Activated CD8-positive, alpha-beta T cell treated with anti-CD3 and anti-CD28 coated beads for 36 hours (primary cell): Measurements from ENCODE around the gene TUBAL3. TPM values are rescaled to one million over a fixed set of nuclear protein-coding genes. Genes with fewer than 3 reads are reported as not detected.

Experiments used
- ATAC-seq: fragments of 200-7000 bp; cut with Tn5 transposase; one replicate; pipeline ENCODE4 v1.10.0; 2021; ENCODE audit warnings: mild to moderate bottlenecking, moderate library complexity
- CTCF ChIA-PET: fragments of 350-600 bp; sonication (Branson Sonifier 250); formaldehyde crosslinking; loops from one replicate; lab custom pipeline; 2021; ENCODE audit warnings: antibody characterized with exemption; lab: Charles Lee
- POLR2A ChIA-PET: fragments of 350-600 bp; sonication (Branson Sonifier 250); formaldehyde crosslinking; loops from one replicate; lab custom pipeline; 2021; ENCODE audit warnings: antibody characterized with exemption; lab: Charles Lee
- DNase-seq: peaks from one replicate; pipeline ENCODE4 v3.0.0-alpha.2; 2020
- H3K27ac Mint-ChIP-seq: one replicate; pipeline ENCODE4 v1.8.0; 2021; ENCODE audit warnings: mild to moderate bottlenecking, mixed read lengths
- H3K27me3 Mint-ChIP-seq: one replicate; pipeline ENCODE4 v1.8.0; 2021; ENCODE audit warnings: mixed read lengths
- H3K36me3 Mint-ChIP-seq: one replicate; pipeline ENCODE4 v1.8.0; 2021; ENCODE audit warnings: low read depth, mixed read lengths
- H3K4me1 Mint-ChIP-seq: one replicate; pipeline ENCODE4 v1.8.0; 2021; ENCODE audit warnings: low read depth, mixed read lengths
- H3K4me3 Mint-ChIP-seq: one replicate; pipeline ENCODE4 v1.8.0; 2021; ENCODE audit warnings: mild to moderate bottlenecking, moderate library complexity, mixed read lengths
- H3K9me3 Mint-ChIP-seq: one replicate; pipeline ENCODE4 v1.8.0; 2021; ENCODE audit warnings: mixed read lengths
- CTCF ChIP-seq: fragments of 200-600 bp; IDR thresholded peaks from one replicate; pipeline ENCODE4 v1.8.0; 2022; ENCODE audit warnings: antibody characterized with exemption, mild to moderate bottlenecking
- intact Hi-C: fragments of 100-400 bp; cut with micrococcal nuclease; formaldehyde crosslinking; loops from one replicate; pipeline ENCODE4 v1.10.0; 2022
- total RNA-seq, 2 experiments: library from RNA; stranded (reverse); gene quantifications; one replicate each; pipeline ENCODE4 v1.2.3, GENCODE V29; 2021

TUBAL3 gene
- total RNA-seq, 2 experiments from 2014 or later = not detected

DNA sequence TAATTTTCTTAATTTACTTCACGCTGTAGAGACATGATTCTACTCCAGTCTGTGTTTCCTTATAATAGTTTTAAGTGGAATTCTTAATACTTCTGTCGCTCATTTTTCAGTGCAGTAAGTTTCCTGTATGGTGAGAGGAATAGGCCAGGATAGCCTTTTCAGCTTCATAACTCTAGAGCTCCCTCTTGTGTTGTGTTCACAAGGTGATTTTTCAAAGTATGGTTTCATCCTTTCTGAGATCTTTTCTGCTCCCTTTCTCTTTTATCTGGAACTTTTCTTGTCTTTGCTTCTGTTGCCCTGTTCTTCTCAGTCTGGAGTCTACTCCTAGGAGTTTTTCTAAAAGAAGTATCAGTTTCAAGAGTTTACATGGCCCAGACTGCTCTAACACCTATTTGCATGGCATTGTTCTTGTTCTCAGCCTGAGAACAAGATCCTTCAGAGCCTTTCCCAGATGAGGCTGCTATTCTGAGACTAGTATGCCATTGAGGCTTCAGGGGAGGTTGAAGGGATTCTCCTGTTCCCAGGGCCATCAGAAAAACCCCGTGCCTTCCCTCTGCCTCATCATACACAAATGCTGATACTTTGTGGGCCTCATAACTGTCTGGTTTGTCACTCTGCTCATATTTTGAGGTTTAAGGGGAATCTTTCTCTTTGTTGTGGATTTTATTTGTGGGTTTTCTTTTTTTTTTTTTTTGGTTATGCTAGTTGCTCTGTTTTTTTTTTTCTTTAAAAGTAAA, 29.6 kb upstream of the TUBAL3 start:
- ATAC-seq = peak; percentile 53
- Mint-ChIP-seq H3K27ac (no peak overlapping the region), H3K4me1 (peaks cover 11% of the 10 kb centered on the region), H3K4me3 (no peak overlapping the region), H3K27me3 (peaks cover 4% of the 10 kb centered on the region), H3K9me3 (peaks cover 4% of the 10 kb centered on the region), H3K36me3 (peaks cover 11% of the 10 kb centered on the region)
- POLR2A ChIA-PET = interaction anchor here (1.1 kb wide), 1 partner anchor 67 kb away, joined by 3 read pairs; no protein-coding TSS in a partner anchor
- intact Hi-C loops = no loop called here
- CTCF ChIA-PET = interaction anchor here (0.6 to 18.5 kb wide), 20 partner anchors 10 to 620 kb away, joined by 3 to 246 read pairs (median 3); no protein-coding TSS in a partner anchor
- peak; percentile 89 for TF ChIP-seq CTCF
- no peak for DNase-seq

GRCh38 chr10:5433182-5433581, 28.6 kb upstream of the TUBAL3 start:
- Mint-ChIP-seq H3K36me3 (peaks cover 12% of the 10 kb centered on the region), H3K9me3 (peaks cover 4% of the 10 kb centered on the region), H3K4me1 (peaks cover 11% of the 10 kb centered on the region), H3K27me3 (peaks cover 2% of the 10 kb centered on the region), H3K27ac (no peak overlapping the region), H3K4me3 (no peak overlapping the region)
- intact Hi-C loops = no loop called here
- ATAC-seq = no peak
- ChIA-PET POLR2A (interaction anchor here (1.1 kb wide), 1 partner anchor 68 kb away, joined by 3 read pairs; no protein-coding TSS in a partner anchor), CTCF (interaction anchor here (0.6 to 18.5 kb wide), 12 partner anchors 9 to 619 kb away, joined by 3 to 246 read pairs (median 3); no protein-coding TSS in a partner anchor)
- TF ChIP-seq CTCF = no peak
- no peak for DNase-seq

DNA sequence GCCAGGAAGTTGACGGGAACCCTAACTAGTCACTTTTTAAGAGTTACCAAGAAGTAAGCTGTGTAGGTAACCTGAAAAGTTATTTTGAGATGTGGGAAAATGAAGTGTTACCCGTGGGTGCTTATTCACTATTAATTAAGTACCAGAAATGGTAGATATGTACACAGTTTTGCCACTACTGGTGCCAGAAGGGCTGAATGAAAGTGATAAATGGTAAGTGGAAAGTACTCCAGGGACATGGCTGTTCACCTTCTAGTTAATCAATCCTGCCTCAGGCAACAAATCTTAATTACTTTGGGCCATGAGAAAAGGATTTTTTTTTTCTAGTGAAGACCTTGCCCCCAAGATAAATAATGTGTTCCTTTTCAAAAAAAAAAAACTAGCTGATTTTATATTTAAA, 23.5 kb upstream of the TUBAL3 start:
- no peak for DNase-seq
- CTCF ChIA-PET = interaction anchor here (0.6 to 1.5 kb wide), 3 partner anchors 14 to 194 kb away, joined by 3 to 5 read pairs (median 3); no protein-coding TSS in a partner anchor
- ATAC-seq = no peak

GRCh38 chr10:5424751-5425150, 20.1 kb upstream of the TUBAL3 start:
- CTCF ChIA-PET = interaction anchor here (1.1 to 2.4 kb wide), 6 partner anchors 9 to 575 kb away, joined by 3 to 12 read pairs (median 5); no protein-coding TSS in a partner anchor
- no peaks in the 10 kb centered on the region for H3K27me3 Mint-ChIP-seq

More for the DNA sequence above, 23.5 kb upstream of the TUBAL3 start:
- Mint-ChIP-seq H3K36me3 (peaks cover 17% of the 10 kb centered on the region), H3K4me3 (no peak overlapping the region), H3K4me1 (no peaks in the 10 kb centered on the region), H3K27ac (no peak overlapping the region), H3K9me3 (peaks cover 4% of the 10 kb centered on the region), H3K27me3 (no peaks in the 10 kb centered on the region)
- intact Hi-C loops = no loop called here
- TF ChIP-seq CTCF = no peak
- POLR2A ChIA-PET = interaction anchor here (1.4 kb wide), 1 partner anchor 202 kb away, joined by 3 read pairs; no protein-coding TSS in a partner anchor

More at GRCh38 chr10:5424751-5425150, 20.1 kb upstream of the TUBAL3 start:
- intact Hi-C loops = no loop called here
- DNase-seq = no peak
- peaks cover 3% of the 10 kb centered on the region for H3K9me3 Mint-ChIP-seq
- no peak overlapping the region for H3K27ac Mint-ChIP-seq
- POLR2A ChIA-PET = no interaction called here
- H3K4me1 Mint-ChIP-seq = peaks cover 2% of the 10 kb centered on the region
- H3K4me3 Mint-ChIP-seq = no peak overlapping the region
- ATAC-seq = no peak
- peaks cover 8% of the 10 kb centered on the region for H3K36me3 Mint-ChIP-seq
- TF ChIP-seq CTCF = no peak
